C1 segment of cervical spinal cord (tissue), 14 donors: ENCODE measurements around the gene CEP128.

Experiments
- DNase-seq, 14 donors: peaks; one replicate each; lab custom pipeline; 2025; lab: John Stamatoyannopoulos, UW

The CEP128 gene

GRCh38 chr14:80618751-80619329 lies 322.7 kb downstream of the CEP128 start:
- DNase-seq = no peak

DNA sequence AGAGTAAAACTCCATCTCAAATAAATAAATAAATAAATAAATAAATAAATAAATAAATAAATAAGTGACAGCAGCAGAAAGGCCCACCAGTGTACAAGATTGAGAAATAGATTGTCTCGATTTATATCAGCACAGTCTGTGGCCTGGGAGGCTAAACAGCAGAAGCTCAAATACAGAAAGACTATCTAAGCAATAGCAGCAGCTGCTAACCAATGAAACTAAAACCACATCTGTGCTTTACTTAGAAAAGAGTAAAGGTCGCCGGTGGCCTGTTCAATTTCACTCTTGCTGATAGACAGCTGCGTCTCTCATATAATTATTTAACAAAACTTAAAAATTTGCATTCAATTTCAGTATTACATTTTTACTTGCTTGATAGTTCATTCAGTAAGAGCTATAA lies 325.7 kb downstream of the CEP128 start:
- DNase-seq = no peak

DNA sequence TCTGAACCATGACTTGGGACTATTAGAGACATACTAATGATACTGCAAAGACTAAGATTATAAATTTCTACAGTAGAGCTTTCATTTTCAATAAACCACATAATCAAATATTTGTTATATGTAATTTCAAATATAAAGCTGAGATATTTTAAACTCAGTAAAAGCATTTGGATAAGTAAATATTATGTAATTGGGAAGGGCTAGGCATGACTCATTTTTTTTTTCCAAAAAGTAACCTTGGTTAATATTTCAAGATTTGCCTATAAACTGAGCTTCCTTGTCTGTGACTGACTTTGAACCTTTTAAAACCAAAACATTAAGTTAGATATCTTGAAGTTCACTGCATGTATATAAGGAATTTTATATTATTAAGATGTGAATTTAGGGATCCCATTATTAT lies 332.5 kb downstream of the CEP128 start:
- DNase-seq = no peak

DNA sequence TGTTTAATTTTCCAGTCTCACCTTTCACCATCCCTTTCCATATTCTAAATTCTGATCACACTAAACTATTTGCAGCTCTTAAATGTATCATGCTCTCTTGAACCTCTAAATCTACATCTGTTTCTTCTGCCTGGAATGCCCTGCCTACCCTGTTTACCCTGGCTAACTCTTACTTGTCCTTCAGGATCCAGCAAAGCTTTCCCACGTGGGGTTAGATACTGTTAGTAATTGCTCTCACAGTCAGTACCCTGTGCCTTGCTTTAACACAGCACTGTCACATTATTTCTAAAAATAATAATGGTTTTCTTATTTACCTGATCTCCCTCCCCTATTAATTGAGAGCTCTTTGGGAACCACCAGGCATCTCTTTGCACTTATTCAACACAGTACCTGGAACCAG lies 333.0 kb downstream of the CEP128 start:
- no peak for DNase-seq

GRCh38 chr14:80607430-80608190 lies 333.9 kb downstream of the CEP128 start:
- no peak for DNase-seq

- DNase-seq = no peak
Measured at GRCh38 chr14:80606347-80606772, 335.2 kb downstream of the CEP128 start.

GRCh38 chr14:80605536-80605935 lies 336.0 kb downstream of the CEP128 start:
- DNase-seq = no peak

GRCh38 chr14:80602946-80603345 lies 338.6 kb downstream of the CEP128 start:
- peak in 8 of 14 donors; percentile 2 to 19 (median 10) for DNase-seq

GRCh38 chr14:80587096-80587724 lies 354.3 kb downstream of the CEP128 start:
- peak in 1 of 14 donors; percentile 25 for DNase-seq

DNA sequence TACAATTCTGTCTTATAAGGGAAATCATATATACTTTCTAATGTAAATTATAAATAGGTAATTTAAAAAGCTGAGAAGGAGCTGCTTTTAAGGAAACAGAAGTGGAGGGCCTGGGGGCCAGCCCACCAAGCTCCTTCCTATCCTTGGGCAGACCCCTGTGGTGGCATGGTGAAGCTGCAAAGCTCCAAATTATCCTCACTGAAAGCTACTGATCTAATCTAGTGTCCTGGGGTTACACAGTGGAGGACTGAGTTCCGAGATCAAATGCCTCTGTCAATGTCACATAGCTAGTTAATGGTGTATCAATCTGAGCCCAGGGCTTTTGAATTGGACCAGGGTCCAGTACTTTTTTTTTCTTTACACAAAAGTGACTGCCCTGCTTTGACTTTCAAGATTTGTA lies 355.4 kb downstream of the CEP128 start:
- DNase-seq = no peak

GRCh38 chr14:80585506-80585835 lies 356.1 kb downstream of the CEP128 start:
- DNase-seq = no peak

GRCh38 chr14:80584744-80585505 lies 356.6 kb downstream of the CEP128 start:
- no peak for DNase-seq

- DNase-seq = no peak
Measured at GRCh38 chr14:80577599-80577998, 363.9 kb downstream of the CEP128 start.

GRCh38 chr14:80576401-80576800 lies 365.1 kb downstream of the CEP128 start:
- no peak for DNase-seq

GRCh38 chr14:80575763-80576162 lies 365.8 kb downstream of the CEP128 start:
- DNase-seq = no peak

DNA sequence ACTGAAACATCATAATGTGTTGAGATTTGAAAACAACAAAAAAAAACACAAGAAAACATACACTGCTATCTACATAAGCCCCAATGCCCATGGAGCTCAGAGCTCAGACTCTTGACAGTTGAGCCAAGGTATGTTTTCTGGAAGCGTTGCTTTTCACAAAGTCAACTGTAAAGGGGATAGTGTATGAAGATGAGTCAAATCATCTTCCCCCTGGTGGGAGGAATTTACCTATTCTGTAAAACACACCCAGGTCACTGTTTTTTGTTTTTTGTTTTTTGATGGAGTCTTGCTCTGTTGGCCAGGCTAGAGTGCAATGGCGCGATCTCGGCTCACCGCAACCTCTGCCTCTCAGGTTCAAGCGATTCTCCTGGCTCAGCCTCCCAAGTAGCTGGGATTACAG lies 368.9 kb downstream of the CEP128 start:
- no peak for DNase-seq

- no peak for DNase-seq
Measured at GRCh38 chr14:80570930-80571298, 370.6 kb downstream of the CEP128 start.

- no peak for DNase-seq
Measured at GRCh38 chr14:80567905-80568536, 373.5 kb downstream of the CEP128 start.

GRCh38 chr14:80565001-80565400 lies 376.5 kb downstream of the CEP128 start:
- no peak for DNase-seq

DNA sequence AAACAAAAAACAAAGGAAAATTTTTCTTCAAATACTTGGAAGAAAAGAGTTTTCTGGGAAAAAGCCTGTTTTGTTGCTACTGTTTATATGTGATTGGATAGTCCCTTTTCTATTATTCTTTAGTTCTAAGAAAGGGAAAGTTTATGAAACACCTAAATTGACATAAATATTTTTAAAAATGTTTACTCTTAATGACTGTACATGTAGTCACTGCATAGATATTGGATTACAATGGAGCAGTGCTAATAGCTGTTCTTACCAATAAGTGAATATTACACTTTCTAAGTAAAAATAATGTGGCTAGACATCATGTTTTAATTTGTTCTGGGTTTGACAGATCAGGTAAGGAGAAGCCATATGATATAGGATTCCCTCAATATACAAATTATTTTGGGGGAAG lies 377.5 kb downstream of the CEP128 start:
- DNase-seq = no peak

- no peak for DNase-seq
Measured at GRCh38 chr14:80560800-80561657, 380.5 kb downstream of the CEP128 start.
